Measurements from ENCODE around the gene TBC1D9. TPM values are rescaled to one million over a fixed set of nuclear protein-coding genes. Genes with fewer than 3 reads are reported as not detected.

The TBC1D9 gene
- total and polyA plus RNA-seq, 2 of the 13 experiments (the other 11 are each of a cell fraction or from before 2014, with no cell fraction given), result 11.9 to 12.2 TPM

DNA sequence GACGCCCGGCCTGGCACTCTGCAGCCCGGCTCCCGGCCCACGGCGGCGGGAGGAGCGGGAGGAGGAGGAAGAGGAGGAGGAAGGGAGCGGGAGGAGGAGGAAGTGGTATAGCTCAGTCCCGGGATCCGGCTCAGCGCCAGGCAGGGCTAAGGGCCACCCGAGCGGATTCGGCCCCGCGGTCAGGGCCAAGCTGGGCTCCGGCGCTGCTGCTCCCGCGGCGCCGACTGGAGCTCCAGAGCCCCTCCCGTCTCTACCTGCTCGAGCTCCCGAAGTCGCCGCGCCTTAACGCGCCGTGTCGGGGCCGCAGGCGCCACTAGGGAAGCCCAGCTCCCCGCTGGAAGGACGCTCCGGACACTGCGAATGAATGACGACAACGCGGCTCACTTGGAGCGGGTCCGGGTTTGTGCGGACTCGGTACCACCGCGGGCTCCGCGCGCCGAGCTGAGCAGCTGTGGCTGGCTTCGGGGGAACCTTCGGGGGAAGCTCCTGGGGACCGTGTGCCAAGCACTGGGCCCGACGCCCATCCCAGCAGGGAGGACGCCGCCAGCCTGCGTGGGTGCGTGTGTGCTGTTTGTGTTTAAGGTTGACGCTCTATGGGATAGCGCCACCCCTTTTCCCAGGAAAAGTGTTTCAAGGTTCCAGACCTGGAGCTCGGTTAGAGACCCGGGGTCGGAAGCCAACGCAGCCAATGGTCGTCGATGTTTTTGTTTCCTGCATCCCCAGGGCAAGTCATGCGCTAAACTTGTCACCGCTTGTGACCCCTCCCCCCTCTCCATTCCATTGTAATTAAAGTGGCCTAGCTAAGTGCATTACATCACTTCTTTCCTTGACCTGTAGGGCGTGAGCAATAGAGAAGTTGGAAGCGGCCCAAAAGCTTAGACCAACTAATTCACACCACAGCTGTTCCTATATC lies at the start of gene TBC1D9 (continued):
- TF ChIP-seq, protein P1, sequence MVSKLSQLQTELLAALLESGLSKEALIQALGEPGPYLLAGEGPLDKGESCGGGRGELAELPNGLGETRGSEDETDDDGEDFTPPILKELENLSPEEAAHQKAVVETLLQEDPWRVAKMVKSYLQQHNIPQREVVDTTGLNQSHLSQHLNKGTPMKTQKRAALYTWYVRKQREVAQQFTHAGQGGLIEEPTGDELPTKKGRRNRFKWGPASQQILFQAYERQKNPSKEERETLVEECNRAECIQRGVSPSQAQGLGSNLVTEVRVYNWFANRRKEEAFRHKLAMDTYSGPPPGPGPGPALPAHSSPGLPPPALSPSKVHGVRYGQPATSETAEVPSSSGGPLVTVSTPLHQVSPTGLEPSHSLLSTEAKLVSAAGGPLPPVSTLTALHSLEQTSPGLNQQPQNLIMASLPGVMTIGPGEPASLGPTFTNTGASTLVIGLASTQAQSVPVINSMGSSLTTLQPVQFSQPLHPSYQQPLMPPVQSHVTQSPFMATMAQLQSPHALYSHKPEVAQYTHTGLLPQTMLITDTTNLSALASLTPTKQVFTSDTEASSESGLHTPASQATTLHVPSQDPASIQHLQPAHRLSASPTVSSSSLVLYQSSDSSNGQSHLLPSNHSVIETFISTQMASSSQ (IDR thresholded peaks at IDR 0.05; ENCODE audit: low read depth), result no peak
- TF ChIP-seq, protein P1 (CRISPR knock-in tag; IDR thresholded peaks at IDR 0.05; ENCODE audit: borderline replicate concordance), result peak; percentile 76
- no peak; the same call in 1 of the 2 replicates for TF ChIP-seq ZBTB38 (CRISPR knock-in tag; IDR thresholded peaks at IDR 0.05)
- no peak for TF ChIP-seq ATF1 (CRISPR knock-in tag; IDR thresholded peaks at IDR 0.05)
- 0 out of 2 replicates have a peak, but pooled peaks have one; percentile 61 for TF ChIP-seq KLF6 (CRISPR knock-in tag; IDR thresholded peaks at IDR 0.05)
- TF ChIP-seq ZFP36L2 (CRISPR knock-in tag; IDR thresholded peaks at IDR 0.05), result no peak
- TF ChIP-seq, protein P2, sequence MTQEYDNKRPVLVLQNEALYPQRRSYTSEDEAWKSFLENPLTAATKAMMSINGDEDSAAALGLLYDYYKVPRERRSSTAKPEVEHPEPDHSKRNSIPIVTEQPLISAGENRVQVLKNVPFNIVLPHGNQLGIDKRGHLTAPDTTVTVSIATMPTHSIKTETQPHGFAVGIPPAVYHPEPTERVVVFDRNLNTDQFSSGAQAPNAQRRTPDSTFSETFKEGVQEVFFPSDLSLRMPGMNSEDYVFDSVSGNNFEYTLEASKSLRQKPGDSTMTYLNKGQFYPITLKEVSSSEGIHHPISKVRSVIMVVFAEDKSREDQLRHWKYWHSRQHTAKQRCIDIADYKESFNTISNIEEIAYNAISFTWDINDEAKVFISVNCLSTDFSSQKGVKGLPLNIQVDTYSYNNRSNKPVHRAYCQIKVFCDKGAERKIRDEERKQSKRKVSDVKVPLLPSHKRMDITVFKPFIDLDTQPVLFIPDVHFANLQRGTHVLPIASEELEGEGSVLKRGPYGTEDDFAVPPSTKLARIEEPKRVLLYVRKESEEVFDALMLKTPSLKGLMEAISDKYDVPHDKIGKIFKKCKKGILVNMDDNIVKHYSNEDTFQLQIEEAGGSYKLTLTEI (CRISPR knock-in tag; conservative IDR thresholded peaks at IDR 0.05), result no peak
- TF ChIP-seq, protein P3, sequence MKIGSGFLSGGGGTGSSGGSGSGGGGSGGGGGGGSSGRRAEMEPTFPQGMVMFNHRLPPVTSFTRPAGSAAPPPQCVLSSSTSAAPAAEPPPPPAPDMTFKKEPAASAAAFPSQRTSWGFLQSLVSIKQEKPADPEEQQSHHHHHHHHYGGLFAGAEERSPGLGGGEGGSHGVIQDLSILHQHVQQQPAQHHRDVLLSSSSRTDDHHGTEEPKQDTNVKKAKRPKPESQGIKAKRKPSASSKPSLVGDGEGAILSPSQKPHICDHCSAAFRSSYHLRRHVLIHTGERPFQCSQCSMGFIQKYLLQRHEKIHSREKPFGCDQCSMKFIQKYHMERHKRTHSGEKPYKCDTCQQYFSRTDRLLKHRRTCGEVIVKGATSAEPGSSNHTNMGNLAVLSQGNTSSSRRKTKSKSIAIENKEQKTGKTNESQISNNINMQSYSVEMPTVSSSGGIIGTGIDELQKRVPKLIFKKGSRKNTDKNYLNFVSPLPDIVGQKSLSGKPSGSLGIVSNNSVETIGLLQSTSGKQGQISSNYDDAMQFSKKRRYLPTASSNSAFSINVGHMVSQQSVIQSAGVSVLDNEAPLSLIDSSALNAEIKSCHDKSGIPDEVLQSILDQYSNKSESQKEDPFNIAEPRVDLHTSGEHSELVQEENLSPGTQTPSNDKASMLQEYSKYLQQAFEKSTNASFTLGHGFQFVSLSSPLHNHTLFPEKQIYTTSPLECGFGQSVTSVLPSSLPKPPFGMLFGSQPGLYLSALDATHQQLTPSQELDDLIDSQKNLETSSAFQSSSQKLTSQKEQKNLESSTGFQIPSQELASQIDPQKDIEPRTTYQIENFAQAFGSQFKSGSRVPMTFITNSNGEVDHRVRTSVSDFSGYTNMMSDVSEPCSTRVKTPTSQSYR (CRISPR knock-in tag; IDR thresholded peaks at IDR 0.05; ENCODE audit: borderline replicate concordance), result peak; percentile 91
- 0 out of 2 replicates have a peak, but pooled peaks have one; percentile 20 for TF ChIP-seq SMAD3 (CRISPR knock-in tag; IDR thresholded peaks at IDR 0.05)
- no peak for TF ChIP-seq ZNF30 (CRISPR knock-in tag; IDR thresholded peaks at IDR 0.05)
- TF ChIP-seq ZNF776 (CRISPR knock-in tag; IDR thresholded peaks at IDR 0.05), result peak; percentile 4; the same call in 1 of the 2 replicates
- TF ChIP-seq ZNF567 (CRISPR knock-in tag; IDR thresholded peaks at IDR 0.05; ENCODE audit: borderline replicate concordance), result 0 out of 2 replicates have a peak, but pooled peaks have one; percentile 75
- no peak for TF ChIP-seq PAWR (CRISPR knock-in tag; IDR thresholded peaks at IDR 0.05; ENCODE audit: borderline replicate concordance)
- TF ChIP-seq ZNF33B (CRISPR knock-in tag; IDR thresholded peaks at IDR 0.05), result no peak; the same call in 1 of the 2 replicates
- TF ChIP-seq, protein P4, sequence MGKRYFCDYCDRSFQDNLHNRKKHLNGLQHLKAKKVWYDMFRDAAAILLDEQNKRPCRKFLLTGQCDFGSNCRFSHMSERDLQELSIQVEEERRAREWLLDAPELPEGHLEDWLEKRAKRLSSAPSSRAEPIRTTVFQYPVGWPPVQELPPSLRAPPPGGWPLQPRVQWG (CRISPR knock-in tag; IDR thresholded peaks at IDR 0.05; ENCODE audit: borderline replicate concordance, low read depth), result no peak
- TF ChIP-seq, protein P5, sequence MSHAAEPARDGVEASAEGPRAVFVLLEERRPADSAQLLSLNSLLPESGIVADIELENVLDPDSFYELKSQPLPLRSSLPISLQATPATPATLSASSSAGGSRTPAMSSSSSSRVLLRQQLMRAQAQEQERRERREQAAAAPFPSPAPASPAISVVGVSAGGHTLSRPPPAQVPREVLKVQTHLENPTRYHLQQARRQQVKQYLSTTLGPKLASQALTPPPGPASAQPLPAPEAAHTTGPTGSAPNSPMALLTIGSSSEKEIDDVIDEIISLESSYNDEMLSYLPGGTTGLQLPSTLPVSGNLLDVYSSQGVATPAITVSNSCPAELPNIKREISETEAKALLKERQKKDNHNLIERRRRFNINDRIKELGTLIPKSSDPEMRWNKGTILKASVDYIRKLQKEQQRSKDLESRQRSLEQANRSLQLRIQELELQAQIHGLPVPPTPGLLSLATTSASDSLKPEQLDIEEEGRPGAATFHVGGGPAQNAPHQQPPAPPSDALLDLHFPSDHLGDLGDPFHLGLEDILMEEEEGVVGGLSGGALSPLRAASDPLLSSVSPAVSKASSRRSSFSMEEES (CRISPR knock-in tag; IDR thresholded peaks at IDR 0.05), result no peak
- no peak for TF ChIP-seq ATAD3A (CRISPR knock-in tag; IDR thresholded peaks at IDR 0.05)
- no peak; the same call in 1 of the 2 replicates for TF ChIP-seq BRCA1 (CRISPR knock-in tag; IDR thresholded peaks at IDR 0.05)

Data from HepG2 (cell line).